ENCODE measurements around the gene ANGPTL7. TPM values are rescaled to one million over a fixed set of nuclear protein-coding genes. Genes with fewer than 3 reads are reported as not detected.

ANGPTL7 gene
- total and polyA plus RNA-seq, 2 donors (not counting 1 experiment from before 2014, with no cell fraction given), result 0.34 to 1.5 TPM

DNA sequence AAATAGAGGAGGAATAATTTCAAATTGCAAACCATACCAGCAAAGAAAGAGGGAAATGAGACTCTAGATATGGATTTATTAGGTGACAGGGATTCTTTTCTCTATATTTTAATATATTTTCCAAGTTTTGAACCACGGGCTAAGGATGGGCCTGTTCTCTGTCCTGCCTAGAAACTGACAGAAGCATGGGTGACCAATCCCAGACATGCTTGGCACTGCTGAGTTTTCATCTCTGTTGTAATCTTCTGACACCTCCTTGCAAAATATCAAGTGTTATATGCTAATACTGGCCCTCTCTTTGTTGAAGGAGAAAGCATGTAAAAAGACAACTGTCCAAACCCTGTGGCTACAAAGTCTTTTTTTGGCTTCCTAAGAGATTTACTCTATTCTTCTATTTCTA lies 774 bp upstream of the ANGPTL7 start:
- no peaks in the 10 kb centered on the region for H3K9me3 ChIP-seq (ENCODE audit: control insufficient read depth, insufficient read depth, low read depth, low read length)
- H4K20me1 ChIP-seq (ENCODE audit: control insufficient read depth, extremely low read depth, insufficient read depth, low read length), result no peaks in the 10 kb centered on the region
- no peaks in the 10 kb centered on the region for H3K27me3 ChIP-seq (ENCODE audit: control insufficient read depth, insufficient read depth, low read length)
- no peak overlapping the region for H2AFZ ChIP-seq (ENCODE audit: low read length)
- H3K36me3 ChIP-seq (ENCODE audit: control insufficient read depth, insufficient read depth, low read length), result peaks cover 4% of the 10 kb centered on the region
- no peak overlapping the region for H3K27ac ChIP-seq (ENCODE audit: insufficient read depth, low read length)
- H3K9ac ChIP-seq (ENCODE audit: insufficient read depth, low read length), result no peak overlapping the region
- no peak overlapping the region for H3K4me3 ChIP-seq (replicated peaks in 1 of 4; ENCODE audit: control extremely low read depth in 1 of 4, insufficient read depth in 1 of 4, low read depth in 3 of 4, low read length in 4 of 4)
- no peak overlapping the region for H3K4me2 ChIP-seq (ENCODE audit: extremely low read depth, insufficient read depth, low read length)
- no peaks in the 10 kb centered on the region for H3K79me2 ChIP-seq (ENCODE audit: control insufficient read depth, insufficient read depth, low read length)
- TF ChIP-seq EZH2 (IDR thresholded peaks at IDR 0.05; ENCODE audit: low read length, missing control alignments), result no peak
- TF ChIP-seq, protein P1, sequence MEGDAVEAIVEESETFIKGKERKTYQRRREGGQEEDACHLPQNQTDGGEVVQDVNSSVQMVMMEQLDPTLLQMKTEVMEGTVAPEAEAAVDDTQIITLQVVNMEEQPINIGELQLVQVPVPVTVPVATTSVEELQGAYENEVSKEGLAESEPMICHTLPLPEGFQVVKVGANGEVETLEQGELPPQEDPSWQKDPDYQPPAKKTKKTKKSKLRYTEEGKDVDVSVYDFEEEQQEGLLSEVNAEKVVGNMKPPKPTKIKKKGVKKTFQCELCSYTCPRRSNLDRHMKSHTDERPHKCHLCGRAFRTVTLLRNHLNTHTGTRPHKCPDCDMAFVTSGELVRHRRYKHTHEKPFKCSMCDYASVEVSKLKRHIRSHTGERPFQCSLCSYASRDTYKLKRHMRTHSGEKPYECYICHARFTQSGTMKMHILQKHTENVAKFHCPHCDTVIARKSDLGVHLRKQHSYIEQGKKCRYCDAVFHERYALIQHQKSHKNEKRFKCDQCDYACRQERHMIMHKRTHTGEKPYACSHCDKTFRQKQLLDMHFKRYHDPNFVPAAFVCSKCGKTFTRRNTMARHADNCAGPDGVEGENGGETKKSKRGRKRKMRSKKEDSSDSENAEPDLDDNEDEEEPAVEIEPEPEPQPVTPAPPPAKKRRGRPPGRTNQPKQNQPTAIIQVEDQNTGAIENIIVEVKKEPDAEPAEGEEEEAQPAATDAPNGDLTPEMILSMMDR (conservative IDR thresholded peaks at IDR 0.05 in 1 of 2, IDR thresholded peaks at IDR 0.05 in 1 of 2; ENCODE audit: low read depth in 1 of 2, low read length in 2 of 2), result no peak
- DNase-seq (ENCODE audit: low read depth in 2 of 2), result peak in 1 of 2 donors; percentile 38
- no peaks in the 10 kb centered on the region for H3K4me1 ChIP-seq (ENCODE audit: control insufficient read depth, extremely low read depth, insufficient read depth, low read length)

- H3K27me3 ChIP-seq (ENCODE audit: control insufficient read depth, insufficient read depth, low read length), result no peaks in the 10 kb centered on the region
- H2AFZ ChIP-seq (ENCODE audit: low read length), result no peak overlapping the region
- DNase-seq (ENCODE audit: low read depth in 2 of 2), result no peak
- no peaks in the 10 kb centered on the region for H3K4me1 ChIP-seq (ENCODE audit: control insufficient read depth, extremely low read depth, insufficient read depth, low read length)
- H3K9ac ChIP-seq (ENCODE audit: insufficient read depth, low read length), result no peak overlapping the region
- no peak overlapping the region for H3K4me2 ChIP-seq (ENCODE audit: extremely low read depth, insufficient read depth, low read length)
- no peak overlapping the region for H3K27ac ChIP-seq (ENCODE audit: insufficient read depth, low read length)
- H3K9me3 ChIP-seq (ENCODE audit: control insufficient read depth, insufficient read depth, low read depth, low read length), result no peaks in the 10 kb centered on the region
- peaks cover 7% of the 10 kb centered on the region for H3K36me3 ChIP-seq (ENCODE audit: control insufficient read depth, insufficient read depth, low read length)
- no peaks in the 10 kb centered on the region for H4K20me1 ChIP-seq (ENCODE audit: control insufficient read depth, extremely low read depth, insufficient read depth, low read length)
- TF ChIP-seq, protein P1 (conservative IDR thresholded peaks at IDR 0.05 in 1 of 2, IDR thresholded peaks at IDR 0.05 in 1 of 2; ENCODE audit: low read depth in 1 of 2, low read length in 2 of 2), result no peak
- TF ChIP-seq EZH2 (IDR thresholded peaks at IDR 0.05; ENCODE audit: low read length, missing control alignments), result no peak
- no peak overlapping the region for H3K4me3 ChIP-seq (replicated peaks in 1 of 4; ENCODE audit: control extremely low read depth in 1 of 4, insufficient read depth in 1 of 4, low read depth in 3 of 4, low read length in 4 of 4)
- H3K79me2 ChIP-seq (ENCODE audit: control insufficient read depth, insufficient read depth, low read length), result no peaks in the 10 kb centered on the region
Measured at GRCh38 chr1:11193376-11193775, 4.2 kb downstream of the ANGPTL7 start.

DNA sequence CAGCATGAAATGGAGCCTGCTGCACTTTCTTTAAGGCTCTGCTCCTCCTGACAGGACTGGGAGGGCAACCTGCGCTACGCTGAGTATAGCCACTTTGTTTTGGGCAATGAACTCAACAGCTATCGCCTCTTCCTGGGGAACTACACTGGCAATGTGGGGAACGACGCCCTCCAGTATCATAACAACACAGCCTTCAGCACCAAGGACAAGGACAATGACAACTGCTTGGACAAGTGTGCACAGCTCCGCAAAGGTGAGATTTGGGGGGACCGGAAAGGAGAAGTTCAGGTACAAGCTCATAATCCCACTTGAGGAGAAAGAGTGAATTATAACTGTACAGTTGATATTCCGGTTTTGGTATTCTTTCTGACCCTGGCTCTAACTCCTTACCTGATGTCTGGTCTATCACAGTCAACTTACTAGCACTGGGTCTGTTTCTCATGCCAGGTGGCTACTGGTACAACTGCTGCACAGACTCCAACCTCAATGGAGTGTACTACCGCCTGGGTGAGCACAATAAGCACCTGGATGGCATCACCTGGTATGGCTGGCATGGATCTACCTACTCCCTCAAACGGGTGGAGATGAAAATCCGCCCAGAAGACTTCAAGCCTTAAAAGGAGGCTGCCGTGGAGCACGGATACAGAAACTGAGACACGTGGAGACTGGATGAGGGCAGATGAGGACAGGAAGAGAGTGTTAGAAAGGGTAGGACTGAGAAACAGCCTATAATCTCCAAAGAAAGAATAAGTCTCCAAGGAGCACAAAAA lies 5.4 kb downstream of the ANGPTL7 start:
- Histone ChIP-seq H4K20me1 (ENCODE audit: control insufficient read depth, extremely low read depth, insufficient read depth, low read length) (no peaks in the 10 kb centered on the region), H3K36me3 (ENCODE audit: control insufficient read depth, insufficient read depth, low read length) (peaks cover 12% of the 10 kb centered on the region)

More for the DNA sequence above, 5.4 kb downstream of the ANGPTL7 start:
- H3K79me2 ChIP-seq (ENCODE audit: control insufficient read depth, insufficient read depth, low read length), result no peaks in the 10 kb centered on the region
- no peaks in the 10 kb centered on the region for H3K4me1 ChIP-seq (ENCODE audit: control insufficient read depth, extremely low read depth, insufficient read depth, low read length)
- TF ChIP-seq, protein P1 (conservative IDR thresholded peaks at IDR 0.05 in 1 of 2, IDR thresholded peaks at IDR 0.05 in 1 of 2; ENCODE audit: low read depth in 1 of 2, low read length in 2 of 2), result no peak
- no peak for TF ChIP-seq EZH2 (IDR thresholded peaks at IDR 0.05; ENCODE audit: low read length, missing control alignments)
- H3K27me3 ChIP-seq (ENCODE audit: control insufficient read depth, insufficient read depth, low read length), result no peaks in the 10 kb centered on the region
- H2AFZ ChIP-seq (ENCODE audit: low read length), result no peak overlapping the region
- H3K9me3 ChIP-seq (ENCODE audit: control insufficient read depth, insufficient read depth, low read depth, low read length), result no peaks in the 10 kb centered on the region
- no peak overlapping the region for H3K9ac ChIP-seq (ENCODE audit: insufficient read depth, low read length)
- no peak overlapping the region for H3K27ac ChIP-seq (ENCODE audit: insufficient read depth, low read length)
- no peak overlapping the region for H3K4me3 ChIP-seq (replicated peaks in 1 of 4; ENCODE audit: control extremely low read depth in 1 of 4, insufficient read depth in 1 of 4, low read depth in 3 of 4, low read length in 4 of 4)
- no peak overlapping the region for H3K4me2 ChIP-seq (ENCODE audit: extremely low read depth, insufficient read depth, low read length)
- no peak for DNase-seq (ENCODE audit: low read depth in 2 of 2)

All from fibroblast of lung (primary cell).